Head of caudate nucleus (tissue), 42 donors: Measurements from ENCODE around the gene POLR3K.

Experiments
- DNase-seq, 42 donors: peaks; one replicate each; pipeline versions ENCODE4 v3.0.0 to v3.0.0-alpha.2; 2020 to 2021; ENCODE audit warnings: mixed read lengths in 7 of 42
- intact Hi-C: fragments of 100-400 bp; cut with DNase I; formaldehyde crosslinking; loops from one replicate; pipeline ENCODE4 v1.15.0; 2022

POLR3K gene

DNA sequence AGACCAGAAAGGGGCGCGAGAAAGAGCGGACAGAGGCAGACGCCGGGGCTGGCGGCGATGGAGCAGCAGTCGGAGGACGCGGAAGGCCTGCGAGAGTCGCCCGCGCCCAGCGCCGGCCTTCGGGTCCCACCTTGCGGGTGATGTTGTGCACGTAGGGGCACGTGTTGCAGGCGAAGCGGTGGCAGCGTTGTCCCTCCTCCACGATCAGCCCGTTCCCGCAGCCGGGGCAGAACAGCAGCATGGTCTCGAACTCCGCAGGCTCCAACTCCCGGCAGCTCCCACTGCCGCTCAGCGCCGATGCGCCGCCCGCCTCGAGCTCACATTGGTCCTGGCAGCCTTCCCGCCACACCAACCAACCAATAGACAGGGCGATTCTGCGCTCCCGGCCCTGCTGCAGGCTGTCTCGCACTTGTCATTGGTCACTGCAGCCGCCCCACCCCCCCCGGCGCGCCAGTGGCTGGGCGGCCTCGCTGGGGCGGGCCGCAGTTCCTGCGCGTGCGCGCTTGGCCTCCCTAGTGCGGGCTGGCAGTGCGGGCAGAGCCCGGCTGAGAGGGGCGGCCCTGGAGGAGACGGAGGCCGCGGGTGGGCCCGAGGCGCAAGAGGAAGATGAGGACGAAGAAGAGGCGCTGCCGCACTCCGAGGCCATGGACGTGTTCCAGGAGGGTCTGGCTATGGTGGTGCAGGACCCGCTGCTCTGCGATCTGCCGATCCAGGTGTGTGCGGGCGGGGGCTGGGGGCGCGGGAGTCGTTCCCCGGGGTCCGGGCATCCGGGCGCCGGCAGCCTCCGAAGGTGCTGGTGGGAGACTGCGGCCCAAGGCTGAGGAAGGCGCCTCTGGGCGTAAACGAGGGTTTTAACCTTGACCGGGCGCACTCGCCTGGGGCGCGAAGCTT is at the start of gene POLR3K, which contains the start of gene SNRNP25:
POLR3K (minus strand) TSS at position 263 of the 891 bp plus-strand sequence; CDS start at position 241, 22 bp downstream.
SNRNP25 (plus strand) TSS at position 483 of the 891 bp plus-strand sequence; CDS start at position 672, 189 bp downstream.
- intact Hi-C loops = no loop called here
- peak; percentile 95 to 99 (median 98) for DNase-seq

GRCh38 chr16:102060-102855 is 48.9 kb upstream of the POLR3K start:
- intact Hi-C loops = no loop called here
- DNase-seq = peak in 16 of 42 donors; percentile 29 to 70 (median 60)

DNA sequence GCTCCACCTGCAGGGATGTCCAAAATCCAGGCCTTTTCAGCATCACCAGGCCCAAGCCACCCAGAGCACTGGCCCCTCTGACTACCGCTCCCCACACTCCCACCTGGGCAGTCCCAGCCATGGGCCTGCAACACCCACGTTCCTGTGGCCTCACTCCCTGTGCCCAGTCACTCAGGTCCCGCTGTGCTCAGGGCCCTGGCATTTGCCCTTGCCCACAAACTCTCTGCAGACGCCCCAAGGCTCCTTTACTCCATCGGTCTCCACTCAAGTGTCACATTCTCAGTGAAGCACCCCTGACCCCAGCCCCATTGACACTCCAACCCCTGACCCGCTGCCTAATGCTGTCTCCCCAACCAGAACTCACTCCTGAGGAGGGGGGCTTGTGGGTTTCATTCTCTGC is 48.2 kb upstream of the POLR3K start:
- no peak for DNase-seq
- intact Hi-C loops = no loop called here

DNA sequence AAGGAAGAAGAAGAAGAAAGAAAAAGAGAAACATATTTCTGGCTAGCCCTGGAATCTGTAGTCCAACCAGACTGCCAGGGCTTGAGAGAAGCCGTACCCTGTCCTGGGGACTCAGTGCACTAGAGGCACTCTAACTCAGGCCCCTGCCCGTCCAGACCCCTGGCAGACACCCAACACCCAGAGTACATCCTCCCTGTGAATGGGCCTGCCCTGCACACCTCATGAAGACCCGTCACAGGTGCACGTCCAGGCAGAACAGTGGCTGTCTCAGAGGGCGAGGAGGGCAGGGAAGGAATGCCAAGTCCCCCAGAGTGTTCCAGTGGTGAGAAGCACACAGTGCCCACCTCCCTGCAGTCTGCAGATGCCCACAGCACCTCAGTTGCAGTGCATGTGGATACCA is 47.6 kb upstream of the POLR3K start:
- intact Hi-C loops = no loop called here
- no peak for DNase-seq

DNA sequence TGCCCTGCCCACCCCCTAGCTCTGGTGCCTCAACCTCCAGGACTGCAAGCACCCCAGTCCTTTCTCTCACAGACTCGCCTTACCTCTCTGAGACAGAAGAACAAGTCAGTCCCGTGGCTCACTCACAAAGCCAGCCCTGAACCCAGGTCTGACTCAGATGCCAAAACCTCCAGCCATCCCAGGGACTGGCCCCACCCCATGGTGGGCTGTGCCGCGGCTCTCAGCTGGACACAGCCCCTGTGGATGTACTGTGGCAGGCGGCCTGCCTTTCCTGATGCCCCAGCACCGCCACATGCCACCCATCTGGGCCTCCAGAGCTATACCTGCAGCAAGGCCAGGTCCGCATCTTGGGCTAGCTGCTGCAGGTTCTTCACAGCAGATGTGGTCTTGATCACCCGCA is 44.4 kb upstream of the POLR3K start:
- intact Hi-C loops = loop anchor here (2.0 kb wide), 1 partner anchor 31 kb away; no protein-coding TSS in a partner anchor

GRCh38 chr16:96935-97381 is 43.5 kb upstream of the POLR3K start:
- intact Hi-C loops = loop anchor here (2.0 kb wide), 1 partner anchor 30 kb away; no protein-coding TSS in a partner anchor
- peak; percentile 71 to 95 (median 90) for DNase-seq

More for the DNA sequence above, 44.4 kb upstream of the POLR3K start:
- DNase-seq = no peak

DNA sequence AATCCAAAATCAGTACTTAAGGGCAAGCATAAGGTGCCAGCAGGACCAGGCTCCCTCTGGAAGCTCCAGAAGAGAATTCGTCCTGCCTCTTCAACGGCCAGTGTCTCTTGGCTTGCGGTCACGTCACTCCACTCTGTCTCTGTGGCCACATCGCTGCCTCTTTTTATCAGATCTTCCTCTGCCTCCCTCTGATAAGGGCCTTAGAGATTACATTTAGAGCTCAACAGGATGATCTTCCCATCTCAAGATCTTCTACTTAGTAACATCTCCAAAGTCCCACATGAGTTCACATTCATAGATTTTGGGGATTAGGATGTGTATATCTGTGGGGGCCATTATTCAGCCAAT is 41.5 kb upstream of the POLR3K start:
- intact Hi-C loops = no loop called here
- DNase-seq = no peak

GRCh38 chr16:92431-93339 is 39.3 kb upstream of the POLR3K start:
- intact Hi-C loops = no loop called here
- peak in 5 of 42 donors; percentile 22 to 54 (median 33) for DNase-seq

- DNase-seq = peak in 39 of 42 donors; percentile 56 to 88 (median 72)
- intact Hi-C loops = no loop called here
These were observed 38.1 kb upstream of the POLR3K start for GRCh38 chr16:91484-91883.

DNA sequence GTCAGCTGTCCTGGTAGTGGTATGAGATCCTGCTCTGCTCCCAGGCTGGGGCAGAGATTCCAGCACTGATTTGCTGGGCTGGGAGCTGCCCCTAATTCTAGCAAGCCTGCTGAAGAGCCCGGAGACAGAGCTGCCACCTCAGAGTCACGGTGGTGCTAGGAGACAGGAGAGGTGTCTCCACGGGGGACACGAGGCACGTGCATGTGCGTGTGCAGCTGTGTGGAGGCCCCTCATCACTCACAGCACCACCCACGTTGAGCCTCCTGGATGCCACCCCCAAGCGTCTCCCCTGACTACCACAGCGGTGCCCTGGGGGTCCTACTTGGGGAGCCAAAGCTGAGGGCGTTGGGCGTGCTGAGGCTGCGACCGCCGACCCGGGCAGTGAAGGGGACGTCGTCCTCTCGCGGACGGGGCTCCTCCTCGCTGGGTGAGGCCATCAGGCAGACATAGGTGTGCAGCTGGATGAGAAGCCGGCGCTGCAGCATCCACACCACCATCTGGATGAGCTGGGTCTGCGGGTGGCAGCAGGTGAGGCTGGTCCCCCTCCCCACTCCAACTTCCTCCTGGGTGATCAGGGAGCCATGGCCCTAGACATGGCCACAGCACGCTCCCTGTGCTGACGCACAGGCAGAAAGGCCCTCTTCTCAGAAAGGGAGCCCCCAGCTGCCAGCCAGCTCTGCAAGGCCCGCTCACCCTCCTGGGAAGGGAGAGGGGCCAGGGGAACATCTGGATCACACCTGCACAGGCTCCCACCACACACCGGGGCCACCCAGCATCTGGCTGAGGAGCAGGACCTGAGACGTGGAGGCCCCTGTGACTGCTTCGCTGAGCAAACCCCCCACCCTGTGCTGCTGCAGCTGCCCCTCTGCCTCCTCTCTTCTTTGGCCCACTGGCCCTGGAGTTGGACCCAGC is 36.2 kb upstream of the POLR3K start:
- peak in 9 of 42 donors; percentile 16 to 65 (median 55) for DNase-seq
- intact Hi-C loops = no loop called here

DNA sequence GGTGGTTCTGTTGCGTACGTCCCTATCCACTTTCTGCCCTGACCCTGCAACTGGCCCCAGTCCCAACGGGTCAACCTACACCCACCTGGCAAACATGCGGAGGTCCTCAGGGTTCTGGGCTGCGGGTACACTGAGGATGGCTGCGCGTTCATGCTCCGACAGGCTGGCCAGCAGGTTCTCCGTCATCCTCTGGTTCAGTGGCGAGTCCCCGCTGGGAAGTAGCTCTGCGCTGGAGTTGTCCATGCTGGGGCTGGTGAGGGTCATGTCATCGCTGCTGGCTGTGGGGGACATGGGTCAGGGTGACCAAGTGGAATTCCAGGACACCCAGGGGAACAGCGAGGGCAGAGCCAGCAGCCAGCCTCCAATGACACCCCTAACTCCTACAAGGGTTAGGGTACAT is 35.2 kb upstream of the POLR3K start:
- intact Hi-C loops = no loop called here
- DNase-seq = no peak

DNA sequence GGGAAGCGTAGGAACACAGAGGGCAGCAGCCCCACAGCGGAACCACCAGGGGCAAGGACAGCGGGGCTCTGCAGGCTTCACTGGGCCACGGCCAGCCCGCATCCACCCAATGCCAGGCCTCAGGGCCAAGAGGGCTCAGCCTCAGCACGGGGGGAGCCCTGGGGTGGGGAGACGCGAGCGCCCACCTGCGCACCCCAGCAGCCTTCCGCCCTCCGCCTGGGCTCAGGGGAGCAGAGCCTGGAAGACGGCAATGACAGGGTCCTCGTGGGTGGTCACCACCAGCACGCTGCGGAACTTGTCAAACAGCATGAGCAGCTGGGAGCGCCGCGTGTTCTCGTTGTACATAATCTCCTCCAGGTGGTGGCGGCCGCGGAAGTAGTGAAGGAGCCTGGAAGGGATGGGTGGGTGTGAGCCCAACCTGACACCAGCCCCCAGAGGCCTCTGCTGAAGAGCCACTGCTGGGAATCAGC is 33.1 kb upstream of the POLR3K start:
- intact Hi-C loops = no loop called here
- DNase-seq = peak in 35 of 42 donors; percentile 33 to 90 (median 70)

GRCh38 chr16:85865-86264 is 32.5 kb upstream of the POLR3K start:
- DNase-seq = no peak

GRCh38 chr16:85407-85782 is 32.0 kb upstream of the POLR3K start:
- intact Hi-C loops = no loop called here
- no peak for DNase-seq

More at GRCh38 chr16:85865-86264, 32.5 kb upstream of the POLR3K start:
- intact Hi-C loops = no loop called here

DNA sequence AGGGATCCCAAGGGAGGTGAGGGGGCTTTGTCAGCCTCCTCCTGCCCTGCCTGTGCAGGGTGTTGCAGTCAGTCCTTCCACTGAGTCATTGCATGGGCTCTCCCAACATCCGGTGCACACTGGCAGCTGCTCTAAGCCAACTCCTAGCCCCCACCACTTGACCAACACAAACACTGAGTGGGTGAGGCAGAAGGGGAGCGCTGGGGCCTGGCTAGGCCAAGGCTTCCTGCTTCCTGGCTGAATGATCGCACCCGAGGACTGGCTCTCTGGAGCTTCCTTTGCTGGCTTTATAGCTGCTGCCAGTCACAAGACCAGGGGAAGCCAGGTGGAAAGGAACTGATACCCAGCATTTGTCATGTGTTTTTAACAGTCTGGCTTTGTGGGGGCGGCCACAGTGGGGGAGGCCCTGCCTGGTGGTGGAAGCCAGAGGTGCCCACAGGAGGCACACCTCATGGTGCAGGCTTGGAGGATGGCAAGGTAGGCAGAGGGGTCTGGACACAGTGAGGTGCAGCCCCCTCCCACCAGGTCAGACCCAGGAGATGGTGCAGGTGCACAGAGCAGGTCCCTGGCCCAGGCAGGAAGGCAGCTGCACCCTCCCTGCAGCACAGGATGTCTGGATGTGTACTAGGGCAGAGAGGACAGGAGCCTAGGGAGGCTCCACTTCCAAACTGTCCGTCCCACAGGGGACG is 31.5 kb upstream of the POLR3K start:
- intact Hi-C loops = no loop called here
- peak in 37 of 42 donors; percentile 49 to 90 (median 69) for DNase-seq

DNA sequence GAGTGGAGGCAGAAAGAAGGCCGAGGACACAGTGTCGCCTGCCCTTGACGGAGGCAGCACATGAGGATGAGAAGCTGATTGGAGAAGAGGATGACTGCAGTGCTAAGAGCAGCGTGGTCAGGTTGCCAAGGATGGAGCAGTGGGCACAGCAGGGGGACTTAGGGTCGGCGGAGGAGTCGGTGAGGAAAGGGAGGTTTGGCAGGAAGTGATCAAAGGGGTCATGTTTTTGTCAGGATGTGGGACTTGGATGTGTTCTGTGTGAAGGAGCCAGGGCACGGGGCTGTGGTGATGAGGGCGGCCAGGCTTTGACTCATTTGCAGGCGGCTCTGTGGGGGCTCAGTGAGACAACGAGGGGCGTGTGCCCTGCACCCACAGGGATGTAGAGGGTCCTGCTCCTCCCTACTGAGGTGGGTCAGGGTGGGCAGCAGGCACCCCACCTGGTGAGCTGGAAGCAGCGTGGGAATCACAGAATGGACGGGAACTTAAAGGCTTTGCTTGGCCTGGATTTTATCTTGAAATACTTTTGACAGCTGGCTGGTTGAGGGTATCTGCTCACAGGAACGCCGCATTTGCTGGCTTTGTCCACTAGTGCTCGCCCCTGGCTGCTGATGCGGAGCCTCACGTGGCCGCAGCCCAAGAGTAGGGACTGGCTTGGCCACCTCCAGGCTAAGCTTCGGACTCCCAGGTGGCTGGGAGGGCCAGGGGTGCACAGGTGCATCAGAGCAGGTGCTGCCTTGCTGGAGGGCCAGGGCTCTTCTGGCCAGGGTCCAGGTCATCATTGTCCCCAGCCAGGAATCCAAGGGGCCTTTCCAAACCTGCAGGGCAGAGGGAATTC is 30.6 kb upstream of the POLR3K start:
- no peak for DNase-seq
- intact Hi-C loops = no loop called here
